Right lobe of liver (tissue), 4 donors: ENCODE results near the gene CCDC97.

ENCODE experiments used
- CTCF ChIP-seq, 4 donors: fragments of 200-600 bp in 3 of 4; fragments of 450-650 bp in 1 of 4; IDR thresholded peaks; one replicate each; pipeline versions ENCODE4 v1.5.1 to v1.8.0; 2016 to 2022; ENCODE audit warnings: antibody characterized with exemption in 4 of 4, mild to moderate bottlenecking in 2 of 4
- POLR2A ChIP-seq: fragments of 450-650 bp; IDR thresholded peaks from one replicate; pipeline ENCODE4 v1.6.1; 2017; ENCODE audit warnings: antibody characterized with exemption, mild to moderate bottlenecking
- donor health status: DM: no; HTN: no; CAD: no.
- donor health status: DM: no; HTN: no; CAD: no.
- donor health status: DM: no; HTN: yes; CAD: no.

GRCh38 chr19:41321204-41321599 is 11.2 kb downstream of the CCDC97 start:
- TF ChIP-seq CTCF (IDR thresholded peaks at IDR 0.05) (no peak), POLR2A (no peak)
